GM12873 (cell line): ENCODE results near the gene SPDYE2.
A peak's percentile ranks its signal among the peaks of the same experiment; 100 is the strongest.
"Not testable (repeated sequence)": the region's sequence is repeated elsewhere in the genome, so short reads cannot be mapped to it uniquely, and the experiment has no call there.

Experiments used
- CTCF ChIP-seq: IDR thresholded peaks from 2 replicates; pipeline ENCODE4 v1.5.1; 2012; ENCODE audit warnings: low read depth, mild to moderate bottlenecking, moderate library complexity, low read length, control low read depth; ENCODE audit not compliant: insufficient read depth; ENCODE audit errors: missing control alignments

Gene SPDYE2

GRCh38 chr7:102550808-102551422 lies at the start of gene SPDYE2:
TSS of gene SPDYE2 (plus strand) at chr7:102551226. CDS start at chr7:102553256, 2,030 bp downstream.
- TF ChIP-seq CTCF, result not testable (repeated sequence)

GRCh38 chr7:102517550-102518147 lies 33.4 kb upstream of the SPDYE2 start, which contains the start of gene RASA4B:
TSS of gene RASA4B (minus strand) at chr7:102517777. CDS start at chr7:102517710, 67 bp downstream.
- not testable (repeated sequence) for TF ChIP-seq CTCF

- not testable (repeated sequence) for TF ChIP-seq CTCF
Observed at GRCh38 chr7:102543596-102543995, 7.4 kb upstream of the SPDYE2 start, which contains the start of gene UPK3BL2. TSS of gene UPK3BL2 (minus strand) at chr7:102543696. CDS start at chr7:102543636, 60 bp downstream.

- TF ChIP-seq CTCF, result peak; percentile 56
Observed at GRCh38 chr7:102572261-102573239, 21.5 kb downstream of the SPDYE2 start, which contains the start of gene POLR2J3. TSS of gene POLR2J3 (minus strand) at chr7:102572583. CDS start at chr7:102572521, 62 bp downstream.
